GM12874 (cell line): ENCODE data around the gene PUDP.

Source experiments
- CTCF ChIP-seq: IDR thresholded peaks from 2 replicates; pipeline ENCODE4 v1.5.1; 2011; ENCODE audit warnings: low read depth, mild to moderate bottlenecking, control low read depth, low read length, moderate library complexity; ENCODE audit not compliant: insufficient read depth

PUDP gene

GRCh38 chrX:7088968-7089615, 58.9 kb downstream of the PUDP start:
- TF ChIP-seq CTCF = peak; percentile 42; the same call in 1 of the 2 replicates

GRCh38 chrX:7086384-7086783, 61.6 kb downstream of the PUDP start:
- no peak for TF ChIP-seq CTCF

GRCh38 chrX:7085879-7086278, 62.1 kb downstream of the PUDP start:
- TF ChIP-seq CTCF = no peak

- no peak for TF ChIP-seq CTCF
Measured at GRCh38 chrX:7084841-7085240, 63.1 kb downstream of the PUDP start.

- no peak for TF ChIP-seq CTCF
Measured at GRCh38 chrX:7083468-7084396, 64.2 kb downstream of the PUDP start.

GRCh38 chrX:7083021-7083420, 64.9 kb downstream of the PUDP start:
- no peak for TF ChIP-seq CTCF

GRCh38 chrX:7082556-7082955, 65.4 kb downstream of the PUDP start:
- no peak for TF ChIP-seq CTCF
